HG03045 (cell line): ENCODE data around the gene SPATA24.
A peak's percentile ranks its signal among the peaks of the same experiment; 100 is the strongest.
"Not testable (repeated sequence)": the region's sequence is repeated elsewhere in the genome, so short reads cannot be mapped to it uniquely, and the experiment has no call there.

ENCODE experiments used
- ATAC-seq: cut with Tn5 transposase; IDR thresholded peaks from one replicate; pipeline ENCODE4 v1.9.1; 2021; ENCODE audit warnings: mild to moderate bottlenecking, moderate library complexity; ENCODE audit not compliant: unreplicated experiment

Gene SPATA24

GRCh38 chr5:139417214-139417613 lies 13.3 kb upstream of the SPATA24 start:
- ATAC-seq: no peak

GRCh38 chr5:139416651-139417050 lies 12.8 kb upstream of the SPATA24 start:
- no peak for ATAC-seq

GRCh38 chr5:139415869-139416268 lies 12.0 kb upstream of the SPATA24 start:
- no peak for ATAC-seq

- ATAC-seq: no peak
Measured at GRCh38 chr5:139415221-139415861, 11.5 kb upstream of the SPATA24 start.

- no peak for ATAC-seq
Measured at GRCh38 chr5:139414581-139415130, 10.8 kb upstream of the SPATA24 start.

- no peak for ATAC-seq
Measured at GRCh38 chr5:139413963-139414362, 10.1 kb upstream of the SPATA24 start.

- no peak for ATAC-seq
Measured at GRCh38 chr5:139413153-139413552, 9.3 kb upstream of the SPATA24 start.

- no peak for ATAC-seq
Measured at GRCh38 chr5:139410993-139411828, 7.3 kb upstream of the SPATA24 start.

GRCh38 chr5:139410121-139410992 lies 6.5 kb upstream of the SPATA24 start:
- ATAC-seq: no peak

GRCh38 chr5:139409116-139409515 lies 5.2 kb upstream of the SPATA24 start:
- ATAC-seq: not testable (repeated sequence)

GRCh38 chr5:139408191-139408590 lies 4.3 kb upstream of the SPATA24 start:
- ATAC-seq: no peak

- ATAC-seq: no peak
Measured at GRCh38 chr5:139407517-139407916, 3.6 kb upstream of the SPATA24 start.

GRCh38 chr5:139406963-139407362 lies 3.1 kb upstream of the SPATA24 start:
- ATAC-seq: no peak

- ATAC-seq: no peak
Measured at GRCh38 chr5:139404484-139404840, 573 bp upstream of the SPATA24 start.

- no peak for ATAC-seq
Measured at GRCh38 chr5:139403418-139403786, 487 bp downstream of the SPATA24 start.

GRCh38 chr5:139402561-139403158 lies 1.2 kb downstream of the SPATA24 start:
- ATAC-seq: no peak

GRCh38 chr5:139401546-139401945 lies 2.3 kb downstream of the SPATA24 start:
- no peak for ATAC-seq

- ATAC-seq: peak; percentile 23
Measured at GRCh38 chr5:139399501-139400121, 4.3 kb downstream of the SPATA24 start.

GRCh38 chr5:139397921-139398320 lies 6.0 kb downstream of the SPATA24 start:
- no peak for ATAC-seq

- no peak for ATAC-seq
Measured at GRCh38 chr5:139396691-139397090, 7.2 kb downstream of the SPATA24 start.
